Measurements from ENCODE around the gene PID1. TPM values are rescaled to one million over a fixed set of nuclear protein-coding genes. Genes with fewer than 3 reads are reported as not detected.

PID1 gene
- total and polyA plus RNA-seq, 4 donors = 13.3 to 52.0 (median 45.7) TPM

DNA sequence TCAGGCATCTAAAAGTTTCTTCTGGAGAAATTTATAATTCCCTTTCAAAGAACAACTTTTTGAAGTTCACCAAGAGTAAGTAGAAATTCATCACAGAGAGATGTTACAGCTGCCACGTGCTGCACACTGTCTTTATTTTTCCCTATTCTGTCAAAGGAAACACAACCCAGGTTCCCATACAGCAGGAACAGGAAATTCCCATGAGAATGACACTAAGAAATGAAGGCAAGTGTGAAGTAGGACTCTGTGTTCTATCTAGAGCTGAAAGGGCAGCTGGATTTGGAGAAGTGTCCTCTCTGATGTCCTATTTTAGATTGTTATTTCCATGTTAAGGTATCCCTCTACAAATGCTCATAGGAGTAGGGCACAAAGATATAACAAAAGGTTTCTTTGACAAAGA lies 58.8 kb downstream of the PID1 start:
- no peak for DNase-seq (ENCODE audit: low spot score)
- Histone ChIP-seq H3K4me1 (ENCODE audit: control insufficient read depth in 4 of 4, insufficient read depth in 4 of 4, low read length in 3 of 4) (peaks cover 0 to 10% (median 5%) of the 10 kb centered on the region in 4 donors), H3K27ac (ENCODE audit: low read depth in 1 of 2, low read length in 2 of 2) (no peak overlapping the region), H3K9me3 (ENCODE audit: control insufficient read depth in 4 of 4, low read length in 3 of 4) (no peaks in the 10 kb centered on the region), H3K36me3 (ENCODE audit: control insufficient read depth in 4 of 4, insufficient read depth in 3 of 4, low read depth in 1 of 4, low read length in 3 of 4) (peaks cover 0 to 6% (median under 1%) of the 10 kb centered on the region in 4 donors), H3K27me3 (ENCODE audit: control insufficient read depth in 4 of 4, insufficient read depth in 4 of 4, low read length in 3 of 4) (no peaks in the 10 kb centered on the region), H3K4me3 (ENCODE audit: low read depth in 1 of 3, low read length in 3 of 3) (no peak overlapping the region), H3K9ac (ENCODE audit: low read depth in 1 of 2, low read length in 2 of 2) (no peak overlapping the region)
- WGBS = 0% methylated on average over 1 of the region's 1 CpG
- TF ChIP-seq NR2F2 (IDR thresholded peaks at IDR 0.05) = peak; percentile 38
- no peak for TF ChIP-seq RAD21 (IDR thresholded peaks at IDR 0.05)
- no peak for TF ChIP-seq JUND (IDR thresholded peaks at IDR 0.05)

DNA sequence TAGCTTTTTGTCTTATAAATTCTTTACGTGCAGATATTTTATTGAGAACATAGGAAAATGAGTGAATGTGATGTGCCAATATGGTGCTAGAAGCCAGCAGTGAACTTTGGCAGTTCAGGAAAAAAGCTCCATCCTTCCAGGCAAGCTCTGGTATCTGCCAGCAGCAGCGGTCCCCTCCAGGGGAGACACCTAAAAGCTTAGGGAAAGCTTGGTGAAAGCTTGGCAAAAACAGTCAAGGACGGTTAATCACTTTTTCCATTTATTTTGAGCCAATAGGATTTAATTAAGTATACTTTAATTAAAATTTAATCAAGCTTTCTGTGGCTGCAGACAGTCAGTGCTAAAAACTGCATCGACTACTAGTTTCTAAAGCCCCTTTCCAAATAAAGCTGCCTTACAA lies 60.4 kb downstream of the PID1 start:
- Histone ChIP-seq H3K4me1 (ENCODE audit: control insufficient read depth in 4 of 4, insufficient read depth in 4 of 4, low read length in 3 of 4) (peaks cover 6 to 23% (median 16%) of the 10 kb centered on the region in 4 donors), H3K4me3 (ENCODE audit: low read depth in 1 of 3, low read length in 3 of 3) (no peak overlapping the region), H3K9ac (ENCODE audit: low read depth in 1 of 2, low read length in 2 of 2) (no peak overlapping the region), H3K27me3 (ENCODE audit: control insufficient read depth in 4 of 4, insufficient read depth in 4 of 4, low read length in 3 of 4) (no peaks in the 10 kb centered on the region), H3K36me3 (ENCODE audit: control insufficient read depth in 4 of 4, insufficient read depth in 3 of 4, low read depth in 1 of 4, low read length in 3 of 4) (peaks cover 0 to 6% (median under 1%) of the 10 kb centered on the region in 4 donors), H3K27ac (ENCODE audit: low read depth in 1 of 2, low read length in 2 of 2) (no peak overlapping the region), H3K9me3 (ENCODE audit: control insufficient read depth in 4 of 4, low read length in 3 of 4) (no peaks in the 10 kb centered on the region)
- 94% methylated on average over 4 of the region's 4 CpGs for WGBS
- no peak for DNase-seq (ENCODE audit: low spot score)
- no peak for TF ChIP-seq FOXA1 (IDR thresholded peaks at IDR 0.05)
- TF ChIP-seq, protein P1, sequence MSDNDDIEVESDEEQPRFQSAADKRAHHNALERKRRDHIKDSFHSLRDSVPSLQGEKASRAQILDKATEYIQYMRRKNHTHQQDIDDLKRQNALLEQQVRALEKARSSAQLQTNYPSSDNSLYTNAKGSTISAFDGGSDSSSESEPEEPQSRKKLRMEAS (IDR thresholded peaks at IDR 0.05) = no peak
- TF ChIP-seq, protein P2, sequence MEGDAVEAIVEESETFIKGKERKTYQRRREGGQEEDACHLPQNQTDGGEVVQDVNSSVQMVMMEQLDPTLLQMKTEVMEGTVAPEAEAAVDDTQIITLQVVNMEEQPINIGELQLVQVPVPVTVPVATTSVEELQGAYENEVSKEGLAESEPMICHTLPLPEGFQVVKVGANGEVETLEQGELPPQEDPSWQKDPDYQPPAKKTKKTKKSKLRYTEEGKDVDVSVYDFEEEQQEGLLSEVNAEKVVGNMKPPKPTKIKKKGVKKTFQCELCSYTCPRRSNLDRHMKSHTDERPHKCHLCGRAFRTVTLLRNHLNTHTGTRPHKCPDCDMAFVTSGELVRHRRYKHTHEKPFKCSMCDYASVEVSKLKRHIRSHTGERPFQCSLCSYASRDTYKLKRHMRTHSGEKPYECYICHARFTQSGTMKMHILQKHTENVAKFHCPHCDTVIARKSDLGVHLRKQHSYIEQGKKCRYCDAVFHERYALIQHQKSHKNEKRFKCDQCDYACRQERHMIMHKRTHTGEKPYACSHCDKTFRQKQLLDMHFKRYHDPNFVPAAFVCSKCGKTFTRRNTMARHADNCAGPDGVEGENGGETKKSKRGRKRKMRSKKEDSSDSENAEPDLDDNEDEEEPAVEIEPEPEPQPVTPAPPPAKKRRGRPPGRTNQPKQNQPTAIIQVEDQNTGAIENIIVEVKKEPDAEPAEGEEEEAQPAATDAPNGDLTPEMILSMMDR (IDR thresholded peaks at IDR 0.05; ENCODE audit: low read depth, low read length, missing input control) = no peak
- no peak for TF ChIP-seq EGR1 (IDR thresholded peaks at IDR 0.05; ENCODE audit: low read depth in 2 of 2)
- TF ChIP-seq, protein P3, sequence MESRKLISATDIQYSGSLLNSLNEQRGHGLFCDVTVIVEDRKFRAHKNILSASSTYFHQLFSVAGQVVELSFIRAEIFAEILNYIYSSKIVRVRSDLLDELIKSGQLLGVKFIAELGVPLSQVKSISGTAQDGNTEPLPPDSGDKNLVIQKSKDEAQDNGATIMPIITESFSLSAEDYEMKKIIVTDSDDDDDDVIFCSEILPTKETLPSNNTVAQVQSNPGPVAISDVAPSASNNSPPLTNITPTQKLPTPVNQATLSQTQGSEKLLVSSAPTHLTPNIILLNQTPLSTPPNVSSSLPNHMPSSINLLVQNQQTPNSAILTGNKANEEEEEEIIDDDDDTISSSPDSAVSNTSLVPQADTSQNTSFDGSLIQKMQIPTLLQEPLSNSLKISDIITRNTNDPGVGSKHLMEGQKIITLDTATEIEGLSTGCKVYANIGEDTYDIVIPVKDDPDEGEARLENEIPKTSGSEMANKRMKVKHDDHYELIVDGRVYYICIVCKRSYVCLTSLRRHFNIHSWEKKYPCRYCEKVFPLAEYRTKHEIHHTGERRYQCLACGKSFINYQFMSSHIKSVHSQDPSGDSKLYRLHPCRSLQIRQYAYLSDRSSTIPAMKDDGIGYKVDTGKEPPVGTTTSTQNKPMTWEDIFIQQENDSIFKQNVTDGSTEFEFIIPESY (IDR thresholded peaks at IDR 0.05) = no peak
- no peak for TF ChIP-seq NR2F2 (IDR thresholded peaks at IDR 0.05)
- no peak for TF ChIP-seq RAD21 (IDR thresholded peaks at IDR 0.05)
- no peak for TF ChIP-seq GABPA (IDR thresholded peaks at IDR 0.05 in 1 of 2, conservative IDR thresholded peaks at IDR 0.05 in 1 of 2)
- TF ChIP-seq, protein P4, sequence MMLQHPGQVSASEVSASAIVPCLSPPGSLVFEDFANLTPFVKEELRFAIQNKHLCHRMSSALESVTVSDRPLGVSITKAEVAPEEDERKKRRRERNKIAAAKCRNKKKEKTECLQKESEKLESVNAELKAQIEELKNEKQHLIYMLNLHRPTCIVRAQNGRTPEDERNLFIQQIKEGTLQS (IDR thresholded peaks at IDR 0.05) = no peak
- TF ChIP-seq YY1 (IDR thresholded peaks at IDR 0.05) = no peak
- TF ChIP-seq FOXA2 (IDR thresholded peaks at IDR 0.05) = no peak
- no peak for TF ChIP-seq SP1 (IDR thresholded peaks at IDR 0.05)
- TF ChIP-seq JUND (IDR thresholded peaks at IDR 0.05) = no peak
- no peak for TF ChIP-seq TAF1 (conservative IDR thresholded peaks at IDR 0.05)
- TF ChIP-seq, protein P5, sequence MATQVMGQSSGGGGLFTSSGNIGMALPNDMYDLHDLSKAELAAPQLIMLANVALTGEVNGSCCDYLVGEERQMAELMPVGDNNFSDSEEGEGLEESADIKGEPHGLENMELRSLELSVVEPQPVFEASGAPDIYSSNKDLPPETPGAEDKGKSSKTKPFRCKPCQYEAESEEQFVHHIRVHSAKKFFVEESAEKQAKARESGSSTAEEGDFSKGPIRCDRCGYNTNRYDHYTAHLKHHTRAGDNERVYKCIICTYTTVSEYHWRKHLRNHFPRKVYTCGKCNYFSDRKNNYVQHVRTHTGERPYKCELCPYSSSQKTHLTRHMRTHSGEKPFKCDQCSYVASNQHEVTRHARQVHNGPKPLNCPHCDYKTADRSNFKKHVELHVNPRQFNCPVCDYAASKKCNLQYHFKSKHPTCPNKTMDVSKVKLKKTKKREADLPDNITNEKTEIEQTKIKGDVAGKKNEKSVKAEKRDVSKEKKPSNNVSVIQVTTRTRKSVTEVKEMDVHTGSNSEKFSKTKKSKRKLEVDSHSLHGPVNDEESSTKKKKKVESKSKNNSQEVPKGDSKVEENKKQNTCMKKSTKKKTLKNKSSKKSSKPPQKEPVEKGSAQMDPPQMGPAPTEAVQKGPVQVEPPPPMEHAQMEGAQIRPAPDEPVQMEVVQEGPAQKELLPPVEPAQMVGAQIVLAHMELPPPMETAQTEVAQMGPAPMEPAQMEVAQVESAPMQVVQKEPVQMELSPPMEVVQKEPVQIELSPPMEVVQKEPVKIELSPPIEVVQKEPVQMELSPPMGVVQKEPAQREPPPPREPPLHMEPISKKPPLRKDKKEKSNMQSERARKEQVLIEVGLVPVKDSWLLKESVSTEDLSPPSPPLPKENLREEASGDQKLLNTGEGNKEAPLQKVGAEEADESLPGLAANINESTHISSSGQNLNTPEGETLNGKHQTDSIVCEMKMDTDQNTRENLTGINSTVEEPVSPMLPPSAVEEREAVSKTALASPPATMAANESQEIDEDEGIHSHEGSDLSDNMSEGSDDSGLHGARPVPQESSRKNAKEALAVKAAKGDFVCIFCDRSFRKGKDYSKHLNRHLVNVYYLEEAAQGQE (IDR thresholded peaks at IDR 0.05) = no peak
- no peak for TF ChIP-seq HNF4A (conservative IDR thresholded peaks at IDR 0.05)
